Trophoblast cell (in vitro differentiated cells and primary cell): Measurements from ENCODE around the gene FTSJ3.

Experiments
- DNase-seq, 2 donors: peaks; one replicate each; pipeline ENCODE4 v3.0.0-alpha.2; 2016
- H2AFZ ChIP-seq: 2 replicates; pipeline ENCODE4 v1.6.1; 2013; ENCODE audit warnings: low read length, moderate library complexity, mild to moderate bottlenecking; ENCODE audit not compliant: insufficient read depth, poor library complexity
- H2AK5ac ChIP-seq: 2 replicates; pipeline ENCODE4 v1.6.1; 2013; ENCODE audit warnings: mild to moderate bottlenecking, low read length
- H2BK120ac ChIP-seq: 2 replicates; pipeline ENCODE4 v1.6.1; 2013; ENCODE audit warnings: low read length, mild to moderate bottlenecking, moderate library complexity; ENCODE audit not compliant: insufficient read depth, poor library complexity
- H2BK12ac ChIP-seq: 2 replicates; pipeline ENCODE4 v1.6.1; 2013; ENCODE audit warnings: mild to moderate bottlenecking, low read length, moderate library complexity
- H2BK5ac ChIP-seq: 2 replicates; pipeline ENCODE4 v1.6.1; 2013; ENCODE audit warnings: low read length, low read depth, moderate library complexity, mild to moderate bottlenecking; ENCODE audit not compliant: poor library complexity
- H3K14ac ChIP-seq: 2 replicates; pipeline ENCODE4 v1.6.1; 2013; ENCODE audit warnings: mild to moderate bottlenecking, low read length
- H3K18ac ChIP-seq: 2 replicates; pipeline ENCODE4 v1.6.1; 2013; ENCODE audit warnings: mild to moderate bottlenecking, low read length
- H3K23ac ChIP-seq: 2 replicates; pipeline ENCODE4 v1.6.1; 2013; ENCODE audit warnings: low read length
- H3K27ac ChIP-seq: 2 replicates; pipeline ENCODE4 v1.5.1; 2013; ENCODE audit warnings: low read depth, mild to moderate bottlenecking, inconsistent platforms, low read length, moderate library complexity
- H3K27me3 ChIP-seq: 2 replicates; pipeline ENCODE4 v1.6.1; 2013; ENCODE audit warnings: inconsistent platforms, mild to moderate bottlenecking, low read length, moderate library complexity; ENCODE audit not compliant: insufficient read depth
- H3K36me3 ChIP-seq, 2 experiments: 1 replicate in 1 of 2; 2 replicates in 1 of 2; pipeline ENCODE4 v1.6.1; 2013; ENCODE audit warnings: low read length in 2 of 2, mild to moderate bottlenecking in 2 of 2, moderate library complexity in 1 of 2; ENCODE audit not compliant: insufficient read depth in 2 of 2, control insufficient read depth in 1 of 2
- H3K4ac ChIP-seq: 2 replicates; pipeline ENCODE4 v1.6.1; 2013; ENCODE audit warnings: low read depth, mild to moderate bottlenecking, low read length, moderate library complexity
- H3K4me1 ChIP-seq, 2 experiments: 1 replicate in 1 of 2; 2 replicates in 1 of 2; pipeline ENCODE4 v1.6.1; 2013; ENCODE audit warnings: low read length in 2 of 2, mild to moderate bottlenecking in 2 of 2, moderate library complexity in 1 of 2; ENCODE audit not compliant: insufficient read depth in 2 of 2, control insufficient read depth in 1 of 2
- H3K4me2 ChIP-seq: 2 replicates; pipeline ENCODE4 v1.6.1; 2013; ENCODE audit warnings: inconsistent platforms, mild to moderate bottlenecking, low read length, moderate library complexity
- H3K4me3 ChIP-seq: 2 replicates; pipeline ENCODE4 v1.5.1; 2013; ENCODE audit warnings: mild to moderate bottlenecking, low read depth, low read length, inconsistent platforms
- H3K79me1 ChIP-seq: one replicate; pipeline ENCODE4 v1.6.1; 2013; ENCODE audit warnings: low read length
- H3K79me2 ChIP-seq: 2 replicates; pipeline ENCODE4 v1.6.1; 2013; ENCODE audit warnings: low read length, mild to moderate bottlenecking; ENCODE audit not compliant: control insufficient read depth, insufficient read depth, poor library complexity
- H3K9ac ChIP-seq: 2 replicates; pipeline ENCODE4 v1.6.1; 2013; ENCODE audit warnings: mild to moderate bottlenecking, low read length
- H3K9me3 ChIP-seq: 2 replicates; pipeline ENCODE4 v1.6.1; 2013; ENCODE audit warnings: low read depth, mild to moderate bottlenecking, control low read depth, inconsistent platforms, low read length; ENCODE audit not compliant: insufficient read depth
- H4K12ac ChIP-seq: 2 replicates; pipeline ENCODE4 v1.6.1; 2013; ENCODE audit warnings: low read depth, mild to moderate bottlenecking, low read length, moderate library complexity
- H4K8ac ChIP-seq: 2 replicates; pipeline ENCODE4 v1.6.1; 2013; ENCODE audit warnings: low read depth, mild to moderate bottlenecking, low read length, moderate library complexity
- H4K91ac ChIP-seq: one replicate; pipeline ENCODE4 v1.6.1; 2013; ENCODE audit warnings: low read depth, mild to moderate bottlenecking, low read length, moderate library complexity
- WGBS: extraction: QIAGEN DNeasy Blood & Tissue Kit; methylation state at CpG from one replicate; pipeline ENCODE4 v1.1.7; 2013; ENCODE audit warnings: missing lambda C conversion rate; ENCODE audit not compliant: insufficient read length, insufficient coverage; ENCODE audit errors: extremely low coverage; 5-methylcytosine and 5-hydroxymethylcytosine counted together

The FTSJ3 gene

DNA sequence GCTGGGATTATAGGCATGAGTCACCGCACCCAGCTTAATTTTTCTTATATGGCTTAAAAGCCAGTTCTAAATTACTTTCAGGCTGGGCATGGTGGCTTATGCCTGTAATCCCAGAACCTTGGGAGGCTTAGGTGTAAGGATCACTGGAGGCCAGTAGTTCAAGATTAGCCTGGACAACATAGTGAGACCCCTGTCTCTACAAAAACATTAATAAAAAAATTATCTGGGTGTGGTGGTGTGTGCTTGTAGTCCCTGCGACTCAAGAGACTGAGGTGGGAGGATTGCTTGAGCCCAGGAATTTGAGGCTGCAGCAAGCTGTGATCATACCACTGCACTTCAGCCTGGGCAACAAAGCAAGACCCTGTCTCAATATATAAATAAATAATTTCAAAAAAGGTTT is 25.8 kb upstream of the FTSJ3 start:
- no peak overlapping the region for H4K8ac ChIP-seq
- H3K14ac ChIP-seq, result no peak overlapping the region
- peaks cover 3% of the 10 kb centered on the region for H3K79me1 ChIP-seq
- no peak overlapping the region for H4K91ac ChIP-seq
- no peak overlapping the region for H4K12ac ChIP-seq
- no peak overlapping the region for H3K9ac ChIP-seq
- H3K9me3 ChIP-seq, result peaks cover 9% of the 10 kb centered on the region
- no peaks in the 10 kb centered on the region for H3K79me2 ChIP-seq
- no peak overlapping the region for H3K18ac ChIP-seq
- H3K4ac ChIP-seq, result no peak overlapping the region
- no peak overlapping the region for H2BK5ac ChIP-seq
- no peak overlapping the region for H3K4me3 ChIP-seq
- H2BK120ac ChIP-seq, result no peak overlapping the region
- WGBS, result no CpG with 5 or more reads among the region's 2 CpGs
- no peak overlapping the region for H2AK5ac ChIP-seq
- H3K23ac ChIP-seq, result no peak overlapping the region
- no peak overlapping the region for H2AFZ ChIP-seq
- no peak for DNase-seq
- H2BK12ac ChIP-seq, result no peak overlapping the region
- no peaks in the 10 kb centered on the region for H3K36me3 ChIP-seq
- H3K27me3 ChIP-seq, result no peaks in the 10 kb centered on the region
- H3K4me1 ChIP-seq, result peaks cover 0 to 3% of the 10 kb centered on the region in 2 experiments
- H3K4me2 ChIP-seq, result no peak overlapping the region
- no peak overlapping the region for H3K27ac ChIP-seq

DNA sequence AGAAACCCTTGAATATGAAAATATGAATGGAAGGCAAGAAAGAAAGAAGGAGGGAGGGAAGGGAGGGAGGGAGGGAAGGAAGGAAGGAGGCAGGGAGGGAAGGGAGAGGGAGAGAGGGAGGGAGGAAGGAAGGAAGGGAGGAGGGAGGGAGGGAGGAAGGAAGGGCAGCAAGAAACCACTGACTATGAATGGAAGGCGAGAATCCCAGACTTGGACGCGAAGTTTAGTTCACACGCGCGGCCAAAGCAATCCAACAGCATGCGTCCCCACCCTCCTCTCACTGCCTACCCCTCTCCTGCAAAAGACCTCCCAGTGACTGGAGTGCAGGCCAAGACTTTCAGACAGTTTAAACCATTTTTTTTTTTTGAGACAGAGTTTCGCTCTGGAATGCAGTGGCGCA is 22.9 kb upstream of the FTSJ3 start:
- Histone ChIP-seq H3K9ac (no peak overlapping the region), H3K4me2 (no peak overlapping the region), H3K27me3 (no peaks in the 10 kb centered on the region), H4K12ac (no peak overlapping the region), H3K23ac (no peak overlapping the region), H4K8ac (no peak overlapping the region), H2BK12ac (no peak overlapping the region), H3K79me1 (peaks cover 3% of the 10 kb centered on the region), H3K36me3 (no peaks in the 10 kb centered on the region), H2AFZ (no peak overlapping the region), H2AK5ac (no peak overlapping the region), H3K27ac (no peak overlapping the region), H2BK5ac (no peak overlapping the region), H3K9me3 (peaks cover 14% of the 10 kb centered on the region), H3K4me1 (peaks cover 0 to 3% of the 10 kb centered on the region in 2 experiments), H3K4ac (no peak overlapping the region), H2BK120ac (no peak overlapping the region), H3K18ac (no peak overlapping the region), H3K79me2 (no peaks in the 10 kb centered on the region), H4K91ac (no peak overlapping the region), H3K14ac (no peak overlapping the region), H3K4me3 (no peak overlapping the region)
- DNase-seq, result no peak
- WGBS, result no CpG with 5 or more reads among the region's 9 CpGs

DNA sequence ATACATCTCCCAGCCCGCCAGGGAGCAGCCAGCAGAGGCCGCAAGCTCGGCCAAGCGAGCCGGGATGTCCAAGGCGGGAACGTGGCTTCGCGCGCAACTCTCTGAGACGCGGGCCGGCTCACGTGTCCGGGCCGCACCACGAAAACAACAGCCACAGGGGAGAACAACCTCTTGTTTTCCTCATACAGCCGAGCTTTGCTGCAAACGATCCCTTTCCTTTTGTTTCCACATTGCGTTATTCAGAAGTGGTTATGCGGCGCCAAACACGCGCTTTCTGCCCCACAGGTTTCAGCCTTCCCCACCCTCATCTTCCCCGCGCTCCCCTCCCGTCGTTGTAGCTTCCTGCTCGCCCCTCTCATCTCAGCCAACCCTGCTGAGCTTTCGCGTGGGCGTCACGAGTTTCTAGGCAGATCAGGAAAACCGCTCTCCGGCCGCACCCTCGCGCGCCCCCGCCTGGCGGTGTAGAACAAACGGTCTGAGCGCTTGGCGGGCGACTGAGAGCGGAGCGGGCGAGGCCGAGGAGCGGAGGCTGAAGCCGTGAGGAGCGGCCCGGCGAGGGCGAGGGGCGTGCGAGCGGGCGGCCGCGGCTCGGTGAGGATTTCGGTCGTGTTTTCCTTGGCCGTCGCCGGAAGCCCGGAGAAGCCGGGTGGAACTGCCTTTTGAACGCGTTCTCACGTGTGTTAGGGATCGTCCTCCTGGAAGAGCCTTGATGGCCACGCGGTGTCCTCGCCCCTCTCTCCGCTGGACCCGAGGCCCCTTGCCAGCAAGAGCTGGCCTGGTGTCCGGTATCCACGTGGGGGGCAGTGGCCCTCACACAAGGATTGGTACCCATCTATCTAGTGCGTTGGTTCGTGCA is 21.6 kb upstream of the FTSJ3 start:
- no peaks in the 10 kb centered on the region for H3K27me3 ChIP-seq
- H4K12ac ChIP-seq, result peak overlapping the region; percentile 29
- peak overlapping the region; percentile 90 for H2AFZ ChIP-seq
- H3K79me1 ChIP-seq, result peaks cover 3% of the 10 kb centered on the region
- H3K23ac ChIP-seq, result no peak overlapping the region
- peak overlapping the region; percentile 93 for H2BK12ac ChIP-seq
- peak overlapping the region; percentile 32 for H3K18ac ChIP-seq
- H3K4me3 ChIP-seq, result peak overlapping the region; percentile 26
- H3K27ac ChIP-seq, result no peak overlapping the region
- no peaks in the 10 kb centered on the region for H3K79me2 ChIP-seq
- WGBS, result no CpG with 5 or more reads among the region's 82 CpGs
- H3K9ac ChIP-seq, result no peak overlapping the region
- H3K9me3 ChIP-seq, result peaks cover 14% of the 10 kb centered on the region
- H3K4me1 ChIP-seq, result peaks cover 0 to 3% of the 10 kb centered on the region in 2 experiments
- H2BK120ac ChIP-seq, result peak overlapping the region; percentile 65
- H4K8ac ChIP-seq, result peak overlapping the region; percentile 95
- peak overlapping the region; percentile 52 for H3K14ac ChIP-seq
- no peak overlapping the region for H3K4ac ChIP-seq
- peak; percentile 93 to 99 for DNase-seq
- H3K36me3 ChIP-seq, result no peaks in the 10 kb centered on the region
- H4K91ac ChIP-seq, result peak overlapping the region; percentile 67
- no peak overlapping the region for H2AK5ac ChIP-seq
- H3K4me2 ChIP-seq, result peak overlapping the region; percentile 50
- H2BK5ac ChIP-seq, result no peak overlapping the region

GRCh38 chr17:63847525-63848249 is 20.2 kb upstream of the FTSJ3 start:
- Histone ChIP-seq H4K91ac (no peak overlapping the region), H3K23ac (no peak overlapping the region), H3K36me3 (no peaks in the 10 kb centered on the region), H3K18ac (no peak overlapping the region), H2AFZ (no peak overlapping the region), H3K4me2 (no peak overlapping the region), H3K9me3 (peaks cover 14% of the 10 kb centered on the region), H2BK12ac (no peak overlapping the region), H3K79me1 (peaks cover 5% of the 10 kb centered on the region), H3K4ac (no peak overlapping the region), H3K79me2 (no peaks in the 10 kb centered on the region), H2BK5ac (no peak overlapping the region), H3K27ac (no peak overlapping the region), H3K14ac (no peak overlapping the region), H2AK5ac (no peak overlapping the region), H3K4me1 (peaks cover 0 to 5% of the 10 kb centered on the region in 2 experiments), H4K12ac (no peak overlapping the region), H3K27me3 (no peaks in the 10 kb centered on the region), H4K8ac (no peak overlapping the region), H2BK120ac (no peak overlapping the region), H3K4me3 (no peak overlapping the region), H3K9ac (no peak overlapping the region)
- WGBS, result no CpG with 5 or more reads among the region's 3 CpGs
- DNase-seq, result no peak
